Measurements from ENCODE around the gene PLA2G7.

GRCh38 chr6:46777476-46778346 lies 42.5 kb upstream of the PLA2G7 start:
- TF ChIP-seq POLR2AphosphoS5 (IDR thresholded peaks at IDR 0.05) (no peak), CTCF (IDR thresholded peaks at IDR 0.05) (no peak), POLR2A (IDR thresholded peaks at IDR 0.05) (no peak)

All from upper lobe of left lung (tissue), 4 donors.